Large intestine (tissue), 3 donors: ENCODE measurements around the gene POLDIP2. TPM values are rescaled to one million over a fixed set of nuclear protein-coding genes. Genes with fewer than 3 reads are reported as not detected.

Source experiments
- DNase-seq, 2 donors: peaks; one replicate each; pipeline versions ENCODE4 v3.0.0 to v3.0.0-alpha.2; 2013
- H3K27ac ChIP-seq: one replicate; pipeline ENCODE4 v1.5.1; 2013; ENCODE audit warnings: low read length
- H3K27me3 ChIP-seq: 2 replicates; pipeline ENCODE4 v1.6.1; 2013; ENCODE audit warnings: low read length; ENCODE audit not compliant: control insufficient read depth, insufficient read depth
- H3K36me3 ChIP-seq: 2 replicates; pipeline ENCODE4 v1.6.1; 2013; ENCODE audit warnings: low read length; ENCODE audit not compliant: control insufficient read depth, insufficient read depth
- H3K4me1 ChIP-seq: one replicate; pipeline ENCODE4 v1.6.1; 2013; ENCODE audit warnings: low read length; ENCODE audit not compliant: control insufficient read depth, insufficient read depth
- H3K4me3 ChIP-seq: one replicate; pipeline ENCODE4 v1.5.1; 2013; ENCODE audit warnings: low read length
- H3K9me3 ChIP-seq: one replicate; pipeline ENCODE4 v1.6.1; 2013; ENCODE audit warnings: mild to moderate bottlenecking, low read depth, low read length, moderate library complexity; ENCODE audit not compliant: control insufficient read depth
- WGBS: methylation state at CpG from one replicate; pipeline ENCODE4 v1.1.5; 2013; ENCODE audit warnings: low lambda C conversion rate; ENCODE audit not compliant: insufficient coverage; 5-methylcytosine and 5-hydroxymethylcytosine counted together
- polyA plus RNA-seq: library from polyadenylated mRNA; unstranded; fragments of 120-200 nt; gene quantifications from one replicate; pipeline ENCODE4 v1.2.1, GENCODE V29; 2013

The POLDIP2 gene
- polyA plus RNA-seq, 1 donor = 68.2 TPM

DNA sequence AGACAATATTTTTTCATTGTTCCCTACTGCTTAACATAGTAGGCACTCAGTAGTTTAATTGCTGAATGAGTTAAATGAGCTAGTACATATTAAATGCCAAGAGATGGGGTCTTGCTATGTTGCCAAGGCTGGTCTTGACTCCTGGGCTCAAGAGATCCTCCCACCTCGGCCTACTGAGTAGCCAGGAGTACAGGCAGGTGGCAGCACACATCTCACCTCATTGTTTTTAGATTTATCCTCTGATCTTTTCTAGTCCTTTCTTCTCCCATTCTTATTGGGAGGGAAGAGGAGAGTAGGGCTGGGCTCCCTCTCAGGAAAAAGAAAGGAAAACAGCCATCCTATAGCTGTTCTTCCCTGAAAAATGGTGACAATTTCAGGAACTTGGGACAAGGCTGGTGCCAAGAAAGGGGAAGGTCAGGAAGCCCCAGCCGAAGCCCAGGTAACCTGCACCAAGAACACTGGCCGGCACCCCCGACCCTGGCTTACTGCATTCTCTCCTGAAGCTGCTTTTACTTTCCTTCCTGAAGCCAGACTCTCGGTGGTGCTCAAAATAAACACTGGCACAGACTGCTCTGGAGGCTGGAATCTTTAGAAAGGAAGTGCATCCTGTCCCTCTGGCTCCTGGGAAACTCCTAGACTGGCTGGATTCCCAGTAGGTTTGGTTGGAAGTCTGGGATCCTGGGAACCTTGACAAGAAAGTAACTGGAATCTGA, 19.1 kb downstream of the POLDIP2 start:
- Histone ChIP-seq H3K4me1 (peaks cover 16% of the 10 kb centered on the region), H3K4me3 (no peak overlapping the region), H3K36me3 (peaks cover 38% of the 10 kb centered on the region), H3K9me3 (no peaks in the 10 kb centered on the region), H3K27me3 (no peaks in the 10 kb centered on the region), H3K27ac (no peak overlapping the region)
- no CpG with 5 or more reads among the region's 5 CpGs for WGBS
- DNase-seq = no peak

DNA sequence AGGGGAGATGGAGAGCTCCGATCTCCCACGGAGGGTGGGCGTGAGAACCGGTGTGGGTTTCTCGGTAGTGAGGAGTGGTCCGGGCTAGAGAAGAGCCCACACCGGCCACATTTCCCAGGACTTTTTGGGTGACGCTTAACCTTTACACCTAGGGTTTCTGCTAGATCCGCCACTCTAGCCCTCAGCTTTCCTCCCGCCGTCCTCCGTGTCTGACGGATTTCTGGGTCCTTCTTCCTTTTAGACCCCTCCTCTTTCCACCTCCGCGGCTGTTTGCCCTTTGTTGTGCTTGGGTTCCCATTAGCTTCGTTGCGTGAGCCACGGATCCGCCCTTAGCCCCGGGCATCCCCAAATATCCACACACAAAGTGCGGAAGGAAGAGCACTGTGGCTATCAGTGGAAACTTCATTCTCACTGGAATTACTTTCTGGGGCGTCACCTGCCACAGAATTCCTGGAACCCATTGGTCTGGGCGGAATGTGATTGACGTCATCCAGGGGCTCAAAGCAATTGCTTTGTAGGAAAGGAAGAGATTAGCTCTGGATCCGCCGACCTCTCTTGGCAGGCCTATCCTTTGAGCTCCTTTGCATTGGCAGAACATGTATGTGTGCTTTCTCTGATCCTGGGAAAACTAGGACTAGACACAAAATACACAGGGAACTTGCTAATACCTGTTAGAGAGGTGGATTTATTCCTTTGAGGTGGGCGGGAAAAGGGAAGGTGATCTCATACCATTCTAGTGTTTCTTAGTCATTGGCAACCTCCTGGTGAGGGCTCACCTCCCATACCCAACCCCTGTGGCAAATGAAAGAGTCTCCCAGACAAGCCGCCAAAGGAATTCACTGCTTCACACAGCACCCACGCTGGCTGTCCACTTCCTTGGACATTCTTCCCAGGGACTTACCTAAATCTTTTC, 21.1 kb downstream of the POLDIP2 start:
- Histone ChIP-seq H3K4me1 (peaks cover 16% of the 10 kb centered on the region), H3K9me3 (no peaks in the 10 kb centered on the region), H3K36me3 (peaks cover 26% of the 10 kb centered on the region), H3K4me3 (peak overlapping the region; percentile 97), H3K27ac (peak overlapping the region; percentile 99), H3K27me3 (no peaks in the 10 kb centered on the region)
- peak; percentile 89 to 94 for DNase-seq
- 80% methylated on average over 1 of the region's 29 CpGs for WGBS

DNA sequence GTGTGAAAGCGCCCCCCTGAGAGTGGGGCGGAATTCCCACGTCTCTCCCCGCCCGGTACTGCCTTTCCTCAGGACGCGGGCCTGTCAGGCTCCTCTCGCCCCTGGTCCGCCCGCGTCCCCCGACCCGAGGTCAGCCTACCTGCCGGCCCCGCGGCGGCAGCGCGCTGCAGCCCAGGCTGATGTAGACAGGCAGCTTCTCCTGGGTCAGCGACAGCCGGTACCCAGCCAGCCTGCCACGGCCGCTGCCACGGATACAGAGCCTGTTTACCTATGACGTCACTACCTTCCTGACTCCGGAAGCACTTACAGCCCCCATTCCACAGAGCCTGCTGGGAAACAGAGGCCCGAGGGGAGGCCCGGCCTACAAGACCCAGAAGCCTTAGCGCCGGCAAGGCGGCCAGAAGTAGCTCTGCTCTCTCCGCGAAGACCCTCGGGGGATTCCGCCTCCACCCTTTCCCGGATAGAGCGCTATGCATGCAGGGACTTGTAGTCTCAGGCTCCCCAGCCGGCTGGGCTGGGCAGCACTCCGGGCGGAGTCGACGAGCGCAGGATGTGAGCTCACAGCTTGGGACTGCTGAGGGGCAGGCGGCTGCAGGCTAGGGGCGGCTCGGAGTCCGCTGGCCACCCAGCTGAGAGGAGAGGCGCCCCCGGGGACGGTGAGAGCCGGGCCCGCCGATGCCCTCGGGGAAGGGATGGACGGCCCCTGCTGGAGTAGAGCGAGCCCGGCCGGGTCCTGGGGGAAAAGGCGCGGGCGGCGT, 21.9 kb downstream of the POLDIP2 start, which contains the start of the genes IFT20 and TNFAIP1:
Gene IFT20, minus strand, starts transcription at position 272 of the 758 bp plus-strand sequence. CDS start 3,487 bp downstream, outside the sequence.
Gene TNFAIP1, plus strand, starts transcription at position 561 of the 758 bp plus-strand sequence. CDS start 3,761 bp downstream, outside the sequence.
- no peaks in the 10 kb centered on the region for H3K27me3 ChIP-seq
- peaks cover 29% of the 10 kb centered on the region for H3K36me3 ChIP-seq
- no CpG with 5 or more reads among the region's 62 CpGs for WGBS
- no peaks in the 10 kb centered on the region for H3K9me3 ChIP-seq
- DNase-seq = peak; percentile 100
- peaks cover 16% of the 10 kb centered on the region for H3K4me1 ChIP-seq
- peak within 1 kb of the TSS; percentile 97 for H3K4me3 ChIP-seq
- peak within 1 kb of the TSS; percentile 99 for H3K27ac ChIP-seq

DNA sequence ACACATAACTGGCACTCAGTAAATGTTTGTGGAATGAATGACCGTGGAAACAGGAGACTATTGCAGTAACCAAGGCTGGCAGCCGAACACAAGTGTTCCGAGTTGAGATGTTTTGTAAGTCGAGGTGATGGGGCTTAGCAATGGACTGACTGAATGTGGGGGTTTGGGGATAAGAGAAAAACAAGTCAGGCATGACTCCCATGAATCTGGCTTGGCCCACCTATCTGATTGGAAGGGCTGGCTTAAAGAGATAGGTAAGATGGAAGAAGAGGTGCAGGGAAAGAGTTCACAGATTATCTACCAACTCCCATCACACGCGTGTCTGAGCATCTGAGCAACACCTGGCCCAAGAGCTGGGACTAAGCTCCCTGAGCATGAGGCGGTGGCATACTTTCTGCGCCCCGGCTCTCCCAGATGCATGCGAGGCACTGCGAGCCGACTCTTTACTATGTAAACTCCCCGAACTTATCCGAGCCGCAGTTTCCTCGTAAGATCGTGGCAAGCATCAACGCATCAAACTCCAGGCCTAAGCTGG, 22.6 kb downstream of the POLDIP2 start:
- peak overlapping the region; percentile 97 for H3K4me3 ChIP-seq
- H3K36me3 ChIP-seq = peaks cover 22% of the 10 kb centered on the region
- H3K27me3 ChIP-seq = no peaks in the 10 kb centered on the region
- peak overlapping the region; percentile 99 for H3K27ac ChIP-seq
- WGBS = 10% methylated on average over 2 of the region's 18 CpGs
- DNase-seq = no peak
- H3K4me1 ChIP-seq = peaks cover 16% of the 10 kb centered on the region
- H3K9me3 ChIP-seq = no peaks in the 10 kb centered on the region

DNA sequence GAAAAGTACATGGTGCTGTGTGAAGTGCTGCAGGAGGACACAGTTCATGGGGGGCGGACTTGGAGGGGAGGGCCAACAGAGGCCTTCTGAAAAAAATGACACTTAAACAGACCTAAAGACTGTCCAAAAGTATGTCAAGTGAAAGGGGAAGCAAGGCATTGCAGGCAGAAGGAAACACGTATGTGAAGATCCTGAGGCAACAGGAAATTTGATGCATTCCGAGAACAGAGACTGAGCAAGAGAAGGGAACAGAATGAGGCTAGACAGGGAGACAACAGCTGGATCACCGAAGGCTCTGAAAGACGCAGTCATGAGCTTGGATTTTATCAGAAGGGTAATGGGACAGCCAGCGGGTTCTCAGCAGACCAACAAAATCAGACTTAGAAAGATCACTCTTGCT, 23.2 kb downstream of the POLDIP2 start:
- no peak for DNase-seq
- Histone ChIP-seq H3K36me3 (peaks cover 20% of the 10 kb centered on the region), H3K4me1 (peaks cover 16% of the 10 kb centered on the region), H3K4me3 (peak overlapping the region; percentile 97), H3K27ac (no peak overlapping the region), H3K9me3 (no peaks in the 10 kb centered on the region), H3K27me3 (no peaks in the 10 kb centered on the region)
- no CpG with 5 or more reads among the region's 6 CpGs for WGBS

DNA sequence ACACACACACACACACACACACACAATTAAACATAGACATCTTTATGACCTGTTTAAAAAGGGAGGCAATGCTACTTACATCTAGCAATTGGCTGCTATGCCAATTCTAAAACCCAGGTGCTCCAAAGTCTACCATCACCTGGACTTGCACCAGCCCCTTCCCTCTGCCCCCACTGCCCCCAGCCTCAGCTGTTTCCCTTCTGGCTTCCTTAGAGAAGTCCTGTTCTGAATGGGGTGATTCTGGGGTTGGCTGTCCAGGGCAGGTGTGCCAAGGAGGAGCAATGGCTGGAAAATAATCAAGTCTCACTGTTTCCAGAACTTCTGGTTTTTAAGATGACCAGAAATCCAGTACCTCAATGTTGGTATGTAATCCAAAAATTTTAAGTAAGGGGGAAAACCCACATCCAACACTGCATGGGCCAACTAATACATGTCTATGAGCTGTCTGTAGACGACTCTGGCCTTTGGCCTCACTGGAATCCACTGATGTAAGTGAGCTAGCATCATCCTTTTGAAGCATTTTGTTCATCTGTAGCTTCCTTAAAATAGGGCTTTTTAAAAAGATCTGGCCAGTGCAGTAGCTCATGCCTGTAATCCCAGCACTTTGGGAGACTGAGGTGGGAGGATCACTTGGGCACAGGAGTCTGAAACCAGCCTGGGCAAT, 24.1 kb downstream of the POLDIP2 start:
- Histone ChIP-seq H3K4me3 (no peak overlapping the region), H3K27me3 (no peaks in the 10 kb centered on the region), H3K36me3 (peaks cover 26% of the 10 kb centered on the region), H3K4me1 (peaks cover 16% of the 10 kb centered on the region), H3K9me3 (no peaks in the 10 kb centered on the region), H3K27ac (no peak overlapping the region)
- no peak for DNase-seq
- WGBS = no CpG with 5 or more reads among the region's 1 CpG

DNA sequence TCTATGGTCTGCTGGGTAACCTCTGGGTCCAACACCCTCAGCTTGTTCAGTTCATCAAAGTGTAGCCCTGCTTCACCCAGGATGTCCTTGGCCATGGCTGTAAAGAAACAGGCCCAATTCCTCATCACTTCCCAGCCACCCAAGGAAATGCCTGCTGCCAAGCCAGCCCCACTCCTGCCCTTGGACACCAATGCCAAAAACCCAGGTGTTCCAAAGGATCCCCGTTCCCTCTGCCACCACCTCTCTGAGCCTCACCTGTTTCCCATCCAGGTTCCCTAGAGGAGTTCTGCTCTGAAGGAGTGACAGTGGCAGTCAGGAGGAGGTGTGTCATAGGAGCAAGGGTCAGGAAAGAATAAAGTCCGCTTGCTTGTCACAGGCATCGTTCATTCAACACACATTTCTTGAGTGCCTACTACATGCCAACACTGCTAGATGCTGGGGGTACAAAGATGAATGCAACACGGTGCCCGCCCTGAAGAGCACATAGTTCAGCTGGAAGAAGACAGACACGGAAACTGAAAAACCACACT, 25.4 kb downstream of the POLDIP2 start:
- DNase-seq = no peak
- no peaks in the 10 kb centered on the region for H3K27me3 ChIP-seq
- no peak overlapping the region for H3K27ac ChIP-seq
- H3K9me3 ChIP-seq = no peaks in the 10 kb centered on the region
- H3K4me1 ChIP-seq = peaks cover 13% of the 10 kb centered on the region
- H3K36me3 ChIP-seq = peaks cover 36% of the 10 kb centered on the region
- H3K4me3 ChIP-seq = no peak overlapping the region
- WGBS = 100% methylated on average over 2 of the region's 6 CpGs

DNA sequence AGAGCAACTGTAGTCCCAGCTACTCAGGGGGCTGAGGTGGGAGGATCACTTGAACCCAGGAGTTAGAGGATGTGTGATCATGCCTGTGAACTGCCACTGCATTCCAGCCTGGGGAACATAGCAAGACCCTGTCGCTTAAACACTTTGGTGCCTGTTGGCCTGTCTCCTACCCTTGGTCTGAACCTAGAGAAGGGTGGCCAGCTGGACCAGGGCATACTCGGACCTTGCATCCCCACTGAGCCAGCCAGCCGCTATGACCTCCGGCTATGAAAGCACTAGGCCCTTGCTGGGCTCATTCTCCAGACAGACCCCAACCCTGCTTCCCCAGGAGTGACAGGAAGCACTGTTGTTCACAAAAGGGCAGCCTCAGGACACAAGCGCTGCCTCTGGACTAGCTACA, 26.7 kb downstream of the POLDIP2 start:
- no CpG with 5 or more reads among the region's 5 CpGs for WGBS
- Histone ChIP-seq H3K4me3 (no peak overlapping the region), H3K27me3 (no peaks in the 10 kb centered on the region), H3K9me3 (no peaks in the 10 kb centered on the region), H3K27ac (no peak overlapping the region), H3K36me3 (peaks cover 44% of the 10 kb centered on the region), H3K4me1 (peaks cover 16% of the 10 kb centered on the region)
- no peak for DNase-seq

DNA sequence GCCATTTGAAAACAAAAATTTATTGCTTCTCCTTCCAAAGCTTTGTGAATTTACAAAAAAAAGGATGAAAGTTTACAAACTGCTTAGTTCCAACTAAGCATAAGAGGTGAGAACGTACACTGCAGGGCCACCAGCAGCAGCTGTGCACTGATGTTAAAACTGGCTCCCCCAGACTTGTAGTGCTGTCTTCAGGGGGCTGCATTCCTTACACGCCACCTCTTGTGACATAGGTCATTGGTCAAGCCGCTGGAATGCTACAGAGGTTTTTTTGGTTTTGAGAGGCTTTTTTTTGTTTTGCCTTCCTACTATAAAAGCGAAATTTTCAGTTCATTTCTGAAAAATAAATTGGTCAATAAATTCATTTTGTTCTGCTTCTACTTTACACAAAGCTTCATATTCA, 29.0 kb downstream of the POLDIP2 start:
- Histone ChIP-seq H3K27ac (no peak overlapping the region), H3K9me3 (no peaks in the 10 kb centered on the region), H3K36me3 (peaks cover 46% of the 10 kb centered on the region), H3K27me3 (no peaks in the 10 kb centered on the region), H3K4me3 (no peak overlapping the region), H3K4me1 (peaks cover 29% of the 10 kb centered on the region)
- DNase-seq = no peak
- 46% methylated on average over 2 of the region's 4 CpGs for WGBS
